ENCODE results near the gene NSMF.

NSMF gene

GRCh38 chr9:137458194-137459151 lies 661 bp downstream of the NSMF start (continued):
- no peak for TF ChIP-seq ZNF362 (tag by site-specific recombination; IDR thresholded peaks at IDR 0.05)
- TF ChIP-seq REPIN1 (tag by site-specific recombination; IDR thresholded peaks at IDR 0.05; ENCODE audit: low read depth): no peak
- no peak for TF ChIP-seq ZNF24 (tag by site-specific recombination; IDR thresholded peaks at IDR 0.05)
- no peak; the same call in none of the 2 replicates for TF ChIP-seq SP2 (tag by site-specific recombination; IDR thresholded peaks at IDR 0.05)
- 0 out of 2 replicates have a peak, but pooled peaks have one; percentile 23 for TF ChIP-seq ZIC2 (tag by site-specific recombination; IDR thresholded peaks at IDR 0.05)
- no peak for TF ChIP-seq SP7 (tag by site-specific recombination; IDR thresholded peaks at IDR 0.05)
- no peak for TF ChIP-seq ZNF623 (tag by site-specific recombination; IDR thresholded peaks at IDR 0.05)
- no peak for TF ChIP-seq ZNF302 (tag by site-specific recombination; IDR thresholded peaks at IDR 0.05; ENCODE audit: low read depth)
- no peak for TF ChIP-seq MEIS1 (CRISPR knock-in tag; IDR thresholded peaks at IDR 0.05; ENCODE audit: borderline replicate concordance)
- TF ChIP-seq ZNF610 (tag by site-specific recombination; IDR thresholded peaks at IDR 0.05; ENCODE audit: borderline replicate concordance): no peak
- TF ChIP-seq WT1 (tag by site-specific recombination; IDR thresholded peaks at IDR 0.05): no peak
- TF ChIP-seq ZNF660 (tag by site-specific recombination; IDR thresholded peaks at IDR 0.05): no peak
- peak; percentile 73 for TF ChIP-seq ZNF341 (tag by site-specific recombination; IDR thresholded peaks at IDR 0.05; ENCODE audit: low read depth)
- TF ChIP-seq RBAK (tag by site-specific recombination; IDR thresholded peaks at IDR 0.05): no peak
- no peak for TF ChIP-seq BCL6B (tag by site-specific recombination; IDR thresholded peaks at IDR 0.05)
- no peak; the same call in 1 of the 2 replicates for TF ChIP-seq ZNF398 (tag by site-specific recombination; IDR thresholded peaks at IDR 0.05)
- TF ChIP-seq ZNF112 (tag by site-specific recombination; IDR thresholded peaks at IDR 0.05): no peak
- TF ChIP-seq ZSCAN5A (tag by site-specific recombination; IDR thresholded peaks at IDR 0.05): no peak
- peak; percentile 64 for TF ChIP-seq ZBTB26 (tag by site-specific recombination; optimal IDR thresholded peaks at IDR 0.05)
- peak; percentile 10; the same call in 1 of the 2 replicates for TF ChIP-seq PATZ1 (tag by site-specific recombination; IDR thresholded peaks at IDR 0.05)
- TF ChIP-seq ZXDB (tag by site-specific recombination; IDR thresholded peaks at IDR 0.05): no peak
- TF ChIP-seq ZNF544 (tag by site-specific recombination; IDR thresholded peaks at IDR 0.05): no peak
- peak; percentile 23; the same call in 1 of the 2 replicates for TF ChIP-seq KLF1 (tag by site-specific recombination; IDR thresholded peaks at IDR 0.05)
- 0 out of 2 replicates have a peak, but pooled peaks have one; percentile 19 for TF ChIP-seq ZBTB48 (tag by site-specific recombination; IDR thresholded peaks at IDR 0.05)
- TF ChIP-seq ZNF366 (tag by site-specific recombination; conservative IDR thresholded peaks at IDR 0.05): no peak
- peak; percentile 81 for TF ChIP-seq ZBTB20 (tag by site-specific recombination; IDR thresholded peaks at IDR 0.05)
- no peak for TF ChIP-seq ZNF645 (tag by site-specific recombination; IDR thresholded peaks at IDR 0.05)
- TF ChIP-seq GLIS1 (tag by site-specific recombination; IDR thresholded peaks at IDR 0.05): peak; percentile 91; the same call in 1 of the 2 replicates
- no peak for TF ChIP-seq ZNF114 (tag by site-specific recombination; IDR thresholded peaks at IDR 0.05)
- no peak for TF ChIP-seq ZNF776 (tag by site-specific recombination; IDR thresholded peaks at IDR 0.05; ENCODE audit: borderline replicate concordance)

All from HEK293 (cell line).